ENCODE results near the gene BCOR. TPM values are rescaled to one million over a fixed set of nuclear protein-coding genes. Genes with fewer than 3 reads are reported as not detected.
A peak's percentile ranks its signal among the peaks of the same experiment; 100 is the strongest.

The BCOR gene
- total and polyA plus RNA-seq, 11 donors: 6.7 to 40.1 (median 17.9) TPM

GRCh38 chrX:40097141-40097503 lies 636 bp downstream of the BCOR start:
- peak overlapping the region; percentile 84 to 97 (median 90) for H3K27ac ChIP-seq
- H3K4me3 ChIP-seq: peak overlapping the region; percentile 63 to 98 (median 78)
- H3K9me3 ChIP-seq: no peaks in the 10 kb centered on the region
- TF ChIP-seq POLR2A (IDR thresholded peaks at IDR 0.05) (no peak), CTCF (IDR thresholded peaks at IDR 0.05) (no peak)
- no peaks in the 10 kb centered on the region for H3K36me3 ChIP-seq
- peaks cover 0 to 63% (median 9%) of the 10 kb centered on the region in 12 donors for H3K4me1 ChIP-seq
- intact Hi-C loops (cut with DNase I): loop anchor here in 9 of 10 donors (2.0 to 10.0 kb wide), 13 partner anchors 50 to 362 kb away; no protein-coding TSS in a partner anchor
- peaks cover 0 to 92% (median 0%) of the 10 kb centered on the region in 9 donors for H3K27me3 ChIP-seq
- no peak for ATAC-seq
- peak in 2 of 5 donors; percentile 31 to 43 for DNase-seq
- 0 to 9% (median 1%) methylated on average over 18 to 34 of the region's 42 CpGs for WGBS, 4 donors

- DNase-seq (peak; percentile 46 to 75 (median 65)), ATAC-seq (peak in 3 of 4 donors; percentile 10 to 41 (median 12))
- intact Hi-C loops (cut with DNase I): loop anchor here in 9 of 10 donors (2.0 to 10.0 kb wide), 13 partner anchors 51 to 362 kb away; no protein-coding TSS in a partner anchor
- Histone ChIP-seq H3K9me3 (no peaks in the 10 kb centered on the region), H3K4me3 (peak overlapping the region; percentile 63 to 98 (median 78)), H3K36me3 (no peaks in the 10 kb centered on the region), H3K4me1 (peaks cover 0 to 63% (median 9%) of the 10 kb centered on the region in 12 donors), H3K27me3 (peaks cover 0 to 92% (median 0%) of the 10 kb centered on the region in 9 donors), H3K27ac (peak overlapping the region; percentile 84 to 97 (median 90))
- no peak for TF ChIP-seq POLR2A (IDR thresholded peaks at IDR 0.05)
- 0 to 10% (median 0%) methylated on average over 27 to 66 of the region's 66 CpGs for WGBS, 4 donors
Observed at GRCh38 chrX:40096395-40097091, 1.2 kb downstream of the BCOR start.

- Histone ChIP-seq H3K4me1 (peaks cover 0 to 70% (median 11%) of the 10 kb centered on the region in 12 donors), H3K27me3 (peaks cover 0 to 93% (median 0%) of the 10 kb centered on the region in 9 donors), H3K9me3 (no peaks in the 10 kb centered on the region), H3K4me3 (peak overlapping the region; percentile 63 to 98 (median 78)), H3K27ac (peak overlapping the region; percentile 84 to 97 (median 90)), H3K36me3 (no peaks in the 10 kb centered on the region)
- ATAC-seq (peak in 2 of 4 donors; percentile 0 to 3), DNase-seq (peak in 4 of 5 donors; percentile 29 to 62 (median 46))
- TF ChIP-seq CTCF (IDR thresholded peaks at IDR 0.05) (no peak), POLR2A (IDR thresholded peaks at IDR 0.05) (no peak)
- intact Hi-C loops (cut with DNase I): loop anchor here in 9 of 10 donors (2.0 to 10.0 kb wide), 14 partner anchors 52 to 361 kb away; no protein-coding TSS in a partner anchor
- 0 to 7% (median 3%) methylated on average over 71 to 80 of the region's 80 CpGs for WGBS, 4 donors
Observed at GRCh38 chrX:40095583-40096394, 2.0 kb downstream of the BCOR start.

GRCh38 chrX:40094900-40095582 lies 2.7 kb downstream of the BCOR start:
- H3K27me3 ChIP-seq: peaks cover 0 to 93% (median 0%) of the 10 kb centered on the region in 9 donors
- no peaks in the 10 kb centered on the region for H3K36me3 ChIP-seq
- peaks cover 0 to 74% (median 17%) of the 10 kb centered on the region in 12 donors for H3K4me1 ChIP-seq
- ATAC-seq (no peak), DNase-seq (no peak)
- H3K4me3 ChIP-seq: peak overlapping the region; percentile 11 to 98 (median 78)
- 0 to 9% (median 3%) methylated on average over 14 to 33 of the region's 33 CpGs for WGBS, 4 donors
- H3K9me3 ChIP-seq: no peaks in the 10 kb centered on the region
- TF ChIP-seq POLR2A (IDR thresholded peaks at IDR 0.05) (no peak), CTCF (IDR thresholded peaks at IDR 0.05) (no peak)
- intact Hi-C loops (cut with DNase I): loop anchor here in 9 of 10 donors (2.0 to 10.0 kb wide), 12 partner anchors 52 to 360 kb away; no protein-coding TSS in a partner anchor
- peak overlapping the region in 11 of 12 donors; percentile 42 to 97 (median 91) for H3K27ac ChIP-seq

Measured in heart left ventricle (tissue), 16 donors.